GM19043 (cell line): Measurements from ENCODE around the gene LRRN4.

Source experiments
- ATAC-seq: cut with Tn5 transposase; IDR thresholded peaks from one replicate; pipeline ENCODE4 v1.9.1; 2021; ENCODE audit warnings: low read depth; ENCODE audit not compliant: unreplicated experiment

Gene LRRN4

DNA sequence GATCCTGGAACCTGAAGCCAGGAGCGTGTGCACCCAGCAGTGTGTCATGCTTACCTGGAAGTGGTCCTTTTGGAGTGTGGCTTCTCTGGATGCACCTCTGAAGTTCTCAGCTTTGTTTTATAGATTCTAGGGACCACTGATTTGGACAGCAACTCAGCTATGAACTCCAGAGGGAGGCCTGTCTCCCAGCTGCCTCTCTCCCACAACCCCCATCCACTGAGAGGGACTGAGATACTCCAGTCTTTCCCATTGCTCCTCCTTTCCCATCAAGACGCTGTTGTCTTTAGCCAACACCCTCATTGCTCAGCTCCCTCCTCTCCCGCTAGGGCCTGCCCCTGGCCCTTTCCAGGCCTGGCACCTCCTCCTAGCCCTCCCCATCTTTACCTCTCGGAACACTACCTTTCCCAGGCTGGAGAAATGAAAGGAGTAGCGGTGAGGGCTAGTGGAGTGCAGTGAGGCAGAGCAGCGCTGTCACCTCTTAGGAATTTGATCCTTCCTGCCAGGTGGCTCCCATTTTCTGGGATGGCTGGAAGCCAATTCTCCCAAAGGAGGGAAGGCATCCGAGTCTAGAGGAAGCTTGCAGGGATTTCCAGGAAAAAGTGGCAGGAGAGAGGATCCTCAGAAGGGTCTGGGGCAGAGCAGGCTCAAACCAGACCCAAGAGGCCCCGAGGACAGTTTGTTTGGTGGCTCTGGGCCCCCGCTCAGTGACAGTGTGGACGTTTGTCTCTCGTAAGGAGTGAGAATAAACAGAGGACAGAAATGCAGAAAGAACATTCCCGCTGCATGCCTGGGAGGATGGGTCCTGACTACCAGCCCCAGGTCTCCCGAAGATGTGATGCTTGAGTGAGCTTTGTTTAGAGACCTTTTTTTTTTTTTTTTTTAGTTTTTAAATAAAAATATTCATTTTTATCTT lies at the start of gene LRRN4:
TSS of gene LRRN4 (minus strand) at position 285 of the 913 bp plus-strand sequence. CDS start 1,261 bp downstream, outside the sequence.
- no peak for ATAC-seq

DNA sequence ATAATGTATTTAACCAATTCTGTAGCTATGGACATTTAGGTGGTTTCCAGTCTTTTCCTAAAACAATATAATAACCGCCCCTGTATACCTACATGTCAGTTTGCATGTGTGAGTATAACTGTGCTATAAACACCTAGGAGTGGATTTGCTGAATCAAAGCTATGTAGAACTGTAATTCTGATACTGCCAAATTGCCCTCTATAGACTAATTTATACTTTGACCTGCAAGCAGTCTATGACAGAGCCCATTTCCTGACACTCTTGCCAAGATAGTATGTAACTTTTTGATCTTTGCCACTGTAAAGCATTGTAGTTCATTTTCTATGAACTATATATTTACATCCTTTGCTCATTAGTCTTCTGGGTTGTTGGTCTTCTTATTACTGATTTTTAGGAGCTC lies 49.4 kb upstream of the LRRN4 start:
- ATAC-seq: no peak

- no peak for ATAC-seq
Observed at GRCh38 chr20:6101346-6101745, 47.5 kb upstream of the LRRN4 start.

- no peak for ATAC-seq
Observed at GRCh38 chr20:6100246-6100645, 46.4 kb upstream of the LRRN4 start.

DNA sequence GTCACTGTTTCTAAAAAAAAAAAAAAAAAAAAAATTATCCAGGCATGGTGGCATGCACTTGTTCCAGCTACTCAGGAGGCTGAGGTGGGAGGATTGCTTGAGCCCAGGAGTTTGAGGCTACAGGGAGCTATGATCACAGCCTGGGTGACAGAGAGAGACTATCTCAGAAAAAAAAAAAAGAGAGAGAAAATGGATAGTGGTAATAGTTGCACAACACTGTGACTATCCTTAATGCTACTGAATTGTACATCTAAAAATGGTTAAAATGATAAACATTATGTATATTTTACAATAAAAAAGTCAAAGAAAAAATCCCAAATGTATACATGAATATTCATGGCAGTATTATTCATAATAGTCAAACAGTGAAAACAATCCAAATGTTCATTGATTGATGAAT lies 46.0 kb upstream of the LRRN4 start:
- no peak for ATAC-seq

DNA sequence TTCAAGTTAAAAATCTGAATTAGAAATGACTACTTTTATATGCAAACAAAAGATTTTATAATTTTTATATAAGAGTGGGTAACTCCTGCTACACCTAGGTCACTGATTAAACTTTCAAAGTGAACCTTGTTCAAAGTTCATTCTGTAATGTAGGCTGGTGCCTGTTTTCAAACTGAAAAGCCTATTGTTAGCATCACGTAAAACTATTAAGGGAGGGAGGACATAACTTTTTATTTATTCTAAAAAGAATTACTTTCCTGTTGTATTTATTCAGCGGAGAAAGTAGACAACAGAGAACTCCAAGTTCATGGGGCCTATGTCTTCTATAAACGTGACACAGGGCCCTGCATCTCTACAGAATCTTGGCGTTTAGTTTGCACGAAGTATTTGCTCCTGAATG lies 41.5 kb upstream of the LRRN4 start:
- ATAC-seq: no peak

GRCh38 chr20:6094565-6094964 lies 40.7 kb upstream of the LRRN4 start:
- ATAC-seq: no peak

GRCh38 chr20:6094063-6094462 lies 40.2 kb upstream of the LRRN4 start:
- ATAC-seq: no peak

- no peak for ATAC-seq
Observed at GRCh38 chr20:6091661-6092060, 37.8 kb upstream of the LRRN4 start.

DNA sequence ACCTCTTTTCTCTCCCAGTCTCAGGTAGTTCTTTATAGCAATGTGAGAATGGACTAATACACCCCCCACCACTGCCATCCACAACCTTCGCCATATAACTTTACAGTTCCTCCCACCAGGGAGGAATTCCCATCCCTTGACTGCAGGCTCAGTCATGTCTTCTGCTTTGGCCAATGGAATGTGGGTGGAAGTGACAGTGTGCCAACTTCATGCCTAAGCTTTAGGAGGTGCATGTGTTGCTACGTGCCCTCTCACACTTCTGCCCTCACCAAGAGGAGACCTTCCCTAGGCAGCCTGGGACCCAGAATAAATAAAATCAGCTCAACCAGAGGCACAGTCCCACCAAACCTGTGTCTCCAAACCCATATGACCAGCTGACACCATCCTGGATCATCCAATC lies 33.0 kb upstream of the LRRN4 start:
- ATAC-seq: no peak

- ATAC-seq: no peak
Observed at GRCh38 chr20:6083926-6084325, 30.1 kb upstream of the LRRN4 start.

DNA sequence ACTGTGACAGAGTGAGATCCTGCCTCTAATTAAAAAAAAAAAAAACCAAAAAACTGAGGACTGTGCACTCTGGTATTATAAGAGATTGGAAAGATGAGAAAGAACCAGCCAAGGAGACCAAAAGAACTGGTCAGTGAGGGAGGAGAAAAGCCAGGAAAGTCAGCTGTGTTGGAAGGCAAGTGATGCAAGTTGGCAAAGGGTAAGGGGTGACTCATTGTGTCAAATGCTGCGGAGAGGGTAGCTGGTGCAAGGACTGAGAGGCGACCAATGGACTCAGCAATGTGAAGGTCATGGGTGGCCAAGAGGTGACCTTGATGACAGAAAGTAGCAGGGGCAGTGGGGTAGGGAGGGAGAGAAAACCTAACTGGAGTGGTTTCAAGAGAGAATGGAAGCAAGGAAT lies 27.4 kb upstream of the LRRN4 start:
- ATAC-seq: no peak

GRCh38 chr20:6079016-6079415 lies 25.2 kb upstream of the LRRN4 start:
- no peak for ATAC-seq

- no peak for ATAC-seq
Observed at GRCh38 chr20:6075428-6076219, 21.8 kb upstream of the LRRN4 start.

GRCh38 chr20:6074784-6075183 lies 20.9 kb upstream of the LRRN4 start:
- no peak for ATAC-seq

- no peak for ATAC-seq
Observed at GRCh38 chr20:6074145-6074561, 20.3 kb upstream of the LRRN4 start.

- ATAC-seq: no peak
Observed at GRCh38 chr20:6070829-6071695, 17.2 kb upstream of the LRRN4 start.

GRCh38 chr20:6069669-6070068 lies 15.8 kb upstream of the LRRN4 start:
- ATAC-seq: no peak

DNA sequence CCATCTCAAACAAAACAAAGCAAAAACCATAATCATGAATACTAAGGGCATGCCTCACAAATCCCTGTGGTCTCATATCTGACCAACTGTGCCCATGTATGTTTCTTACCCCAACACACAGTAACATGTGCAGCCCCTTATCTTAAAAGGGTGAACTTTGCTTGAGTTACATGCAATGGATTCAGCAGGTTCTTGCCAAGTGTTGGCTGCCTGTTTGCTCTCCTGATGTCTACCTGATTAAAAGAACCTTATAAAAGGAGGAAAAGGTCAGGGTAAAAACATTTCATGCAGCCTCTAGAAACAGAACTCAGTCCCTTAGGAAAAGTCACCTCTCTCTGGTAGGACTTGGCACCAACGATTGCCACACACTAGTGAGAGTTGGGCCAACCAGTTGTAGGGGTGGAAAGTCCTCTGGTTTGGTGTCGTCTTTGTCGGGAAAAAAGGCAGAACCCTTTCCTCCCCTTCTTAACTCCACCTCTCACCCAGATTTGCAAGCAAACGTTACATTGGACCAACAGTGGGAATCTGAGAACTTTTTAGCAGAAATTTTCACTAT lies 14.0 kb upstream of the LRRN4 start:
- no peak for ATAC-seq

DNA sequence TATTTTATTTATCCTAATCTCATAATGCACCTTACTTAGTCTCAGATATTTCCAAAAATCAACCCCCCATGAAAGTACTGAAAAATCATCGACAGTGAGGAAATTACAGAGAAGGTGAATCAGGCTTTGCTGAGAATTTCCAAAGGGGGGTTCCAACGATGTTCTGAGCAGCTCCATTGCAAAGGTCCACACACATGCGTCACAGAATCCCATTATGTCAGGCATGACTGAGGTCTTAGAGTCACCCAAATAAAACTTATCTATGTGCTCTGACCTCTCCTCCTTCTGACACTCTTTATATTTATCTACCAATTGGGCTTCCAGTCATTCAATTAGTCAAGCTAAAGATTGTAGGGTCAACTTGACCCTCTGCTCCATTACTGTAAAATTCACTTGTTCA lies 12.7 kb upstream of the LRRN4 start:
- ATAC-seq: no peak
